B cell (primary cell): ENCODE data around the gene ENTHD1. TPM values are rescaled to one million over a fixed set of nuclear protein-coding genes. Genes with fewer than 3 reads are reported as not detected.

Experiments used
- ATAC-seq: fragments of 200-7000 bp; cut with Tn5 transposase; one replicate; pipeline ENCODE4 v1.10.0; 2021; ENCODE audit warnings: low read depth, mild to moderate bottlenecking, moderate number of reproducible peaks, moderate library complexity
- CTCF ChIA-PET: fragments of 350-600 bp; sonication (Branson Sonifier 250); formaldehyde crosslinking; loops from one replicate; lab custom pipeline; 2021; ENCODE audit warnings: antibody characterized with exemption, inconsistent platforms; lab: Charles Lee
- POLR2A ChIA-PET: fragments of 350-600 bp; sonication (Branson Sonifier 250); formaldehyde crosslinking; loops from one replicate; lab custom pipeline; 2021; ENCODE audit warnings: antibody characterized with exemption; lab: Charles Lee
- DNase-seq: peaks from one replicate; pipeline ENCODE4 v3.0.0; 2013
- H2AFZ ChIP-seq: 2 replicates; pipeline ENCODE4 v1.6.1; 2012; ENCODE audit warnings: mild to moderate bottlenecking, low read depth, low read length; ENCODE audit not compliant: insufficient read depth, poor library complexity, severe bottlenecking
- H3K27ac ChIP-seq, 2 donors: 1 replicate in 1 of 2; 2 replicates in 1 of 2; pipeline ENCODE4 v1.5.1; 2012 to 2013; ENCODE audit warnings: low read length in 2 of 2, mild to moderate bottlenecking in 2 of 2, moderate library complexity in 1 of 2
- H3K27me3 ChIP-seq, 4 experiments: fragments of 200-600 bp in 1 of 4; sonication (generic) in 1 of 4; replicated peaks in 1 of 4; 1 replicate in 2 of 4; 2 replicates in 2 of 4; pipeline versions ENCODE4 v1.6.1 to v1.7.0; 2013 to 2016; ENCODE audit warnings: low read length in 3 of 4, mild to moderate bottlenecking in 2 of 4, mixed read lengths in 1 of 4, moderate library complexity in 1 of 4; ENCODE audit not compliant: insufficient read depth in 4 of 4, control insufficient read depth in 3 of 4; ENCODE audit errors: control extremely low read depth in 1 of 4
- H3K36me3 ChIP-seq, 2 experiments: replicated peaks in 1 of 2; 1 replicate in 1 of 2; 2 replicates in 1 of 2; pipeline versions ENCODE4 v1.6.1 to v1.7.1; 2013; ENCODE audit warnings: low read length in 1 of 2; ENCODE audit not compliant: insufficient read depth in 2 of 2, control insufficient read depth in 1 of 2; ENCODE audit errors: control extremely low read depth in 1 of 2, extremely low read depth in 1 of 2
- H3K4me1 ChIP-seq, 2 donors: fragments of 200-600 bp in 1 of 2; sonication (generic) in 1 of 2; 1 replicate in 1 of 2; 2 replicates in 1 of 2; pipeline versions ENCODE4 v1.5.1 to v1.6.1; 2013 to 2017; ENCODE audit warnings: low read length in 2 of 2; ENCODE audit not compliant: control insufficient read depth in 2 of 2, insufficient read depth in 2 of 2
- H3K4me2 ChIP-seq: replicated peaks from 2 replicates; pipeline ENCODE3; 2012; ENCODE audit warnings: mild to moderate bottlenecking, low read depth, low read length; ENCODE audit not compliant: poor library complexity, severe bottlenecking
- H3K4me3 ChIP-seq, 5 experiments: fragments of 200-600 bp in 1 of 5; sonication (generic) in 1 of 5; 1 replicate in 3 of 5; 2 replicates in 2 of 5; pipeline versions ENCODE4 v1.5.1 to v1.7.0; 2011 to 2016; ENCODE audit warnings: low read length in 4 of 5, mild to moderate bottlenecking in 4 of 5, low read depth in 2 of 5, control low read depth in 1 of 5, moderate library complexity in 1 of 5; ENCODE audit not compliant: insufficient read depth in 1 of 5; ENCODE audit errors: control extremely low read depth in 1 of 5, extremely low read depth in 1 of 5
- H3K79me2 ChIP-seq: fragments of 200-600 bp; sonication (generic); one replicate; pipeline ENCODE4 v1.6.0; 2016; ENCODE audit warnings: low read length; ENCODE audit not compliant: control insufficient read depth, insufficient read depth
- H3K9ac ChIP-seq: fragments of 200-600 bp; sonication (generic); 2 replicates; pipeline ENCODE4 v1.6.1; 2017; ENCODE audit warnings: mild to moderate bottlenecking, low read length, moderate library complexity
- H3K9me3 ChIP-seq, 3 donors: one replicate each; pipeline versions ENCODE4 v1.6.1 to v1.7.1; 2013; ENCODE audit warnings: low read length in 2 of 3; ENCODE audit not compliant: control insufficient read depth in 2 of 3, insufficient read depth in 1 of 3; ENCODE audit errors: control extremely low read depth in 1 of 3
- H4K20me1 ChIP-seq: 2 replicates; pipeline ENCODE4 v1.6.0; 2012; ENCODE audit warnings: mild to moderate bottlenecking, low read length; ENCODE audit not compliant: insufficient read depth, control insufficient read depth, poor library complexity, severe bottlenecking
- H3K27ac Mint-ChIP-seq: one replicate; pipeline ENCODE4 v1.8.0; 2021; ENCODE audit warnings: mixed read lengths
- H3K27me3 Mint-ChIP-seq: one replicate; pipeline ENCODE4 v1.8.0; 2021; ENCODE audit warnings: mixed read lengths
- H3K4me1 Mint-ChIP-seq: one replicate; pipeline ENCODE4 v1.8.0; 2021; ENCODE audit warnings: mixed read lengths
- H3K4me3 Mint-ChIP-seq: one replicate; pipeline ENCODE4 v1.8.0; 2021; ENCODE audit warnings: mixed read lengths
- H3K9me3 Mint-ChIP-seq: one replicate; pipeline ENCODE4 v1.8.0; 2022; ENCODE audit warnings: mixed read lengths; ENCODE audit not compliant: insufficient read depth
- EZH2 ChIP-seq: IDR thresholded peaks from 2 replicates; pipeline ENCODE4 v1.6.1; 2012; ENCODE audit warnings: borderline replicate concordance, low read depth, mild to moderate bottlenecking, moderate library complexity, low read length; ENCODE audit not compliant: insufficient read depth, poor library complexity, severe bottlenecking
- WGBS: methylation state at CpG from one replicate; pipeline ENCODE4 v1.1.5; 2013; ENCODE audit warnings: missing lambda C conversion rate; ENCODE audit not compliant: insufficient coverage; 5-methylcytosine and 5-hydroxymethylcytosine counted together
- intact Hi-C: fragments of 100-400 bp; cut with micrococcal nuclease; formaldehyde crosslinking; loops from one replicate; pipeline ENCODE4 v1.10.0; 2022
- polyA plus RNA-seq: library from polyadenylated mRNA; depleted of rRNA; stranded (reverse); fragments of >200 nt; gene quantifications from 2 replicates; pipeline ENCODE4 v1.2.3, GENCODE V29; 2012
- total RNA-seq, 2 donors: library from RNA; stranded (reverse); fragments of 120-200 nt in 1 of 2; gene quantifications; 1 replicate in 1 of 2; 2 replicates in 1 of 2; pipeline versions ENCODE4 v1.2.3 to v1.2.4, GENCODE V29; 2013 to 2022
- TF ChIP-seq, protein P1 (sequence below): fragments of 200-600 bp; IDR thresholded peaks from one replicate; pipeline ENCODE4 v1.8.0; 2022; ENCODE audit warnings: antibody characterized with exemption, mild to moderate bottlenecking

Gene ENTHD1
- total and polyA plus RNA-seq, 2 donors (not counting 1 experiment from before 2014, with no cell fraction given) = not detected

GRCh38 chr22:39839204-39839603 lies 54.4 kb downstream of the ENTHD1 start:
- Histone ChIP-seq H3K9me3 (peaks cover 18 to 22% (median 18%) of the 10 kb centered on the region in 3 donors), H3K4me2 (peak overlapping the region; percentile 43), H3K4me3 (peak overlapping the region in 3 of 5 experiments; percentile 4 to 40 (median 7)), H2AFZ (no peak overlapping the region), H3K79me2 (no peaks in the 10 kb centered on the region), H3K4me1 (peaks cover 22 to 34% of the 10 kb centered on the region in 2 donors), H3K9ac (peak overlapping the region; percentile 5), H3K27ac (no peak overlapping the region), H4K20me1 (no peaks in the 10 kb centered on the region), H3K27me3 (no peaks in the 10 kb centered on the region), H3K36me3 (no peaks in the 10 kb centered on the region)
- ATAC-seq (peak; percentile 70), DNase-seq (peak; percentile 63)
- ChIA-PET CTCF (interaction anchor here (1.3 kb wide), 1 partner anchor 14 kb away, joined by 3 read pairs; no protein-coding TSS in a partner anchor), POLR2A (interaction anchor here (0.5 to 1.5 kb wide), 2 partner anchors 60 to 477 kb away, joined by 3 read pairs; no protein-coding TSS in a partner anchor)
- peaks cover 46% of the 10 kb centered on the region for H3K4me1 Mint-ChIP-seq
- no CpG with 5 or more reads among the region's 5 CpGs for WGBS
- intact Hi-C loops = loop anchor here (1.0 to 10.0 kb wide), 2 partner anchors 14 to 96 kb away; no protein-coding TSS in a partner anchor
- peaks cover 7% of the 10 kb centered on the region for H3K9me3 Mint-ChIP-seq
- H3K4me3 Mint-ChIP-seq = peak overlapping the region; percentile 54
- no peak for TF ChIP-seq EZH2
- TF ChIP-seq, protein P1, sequence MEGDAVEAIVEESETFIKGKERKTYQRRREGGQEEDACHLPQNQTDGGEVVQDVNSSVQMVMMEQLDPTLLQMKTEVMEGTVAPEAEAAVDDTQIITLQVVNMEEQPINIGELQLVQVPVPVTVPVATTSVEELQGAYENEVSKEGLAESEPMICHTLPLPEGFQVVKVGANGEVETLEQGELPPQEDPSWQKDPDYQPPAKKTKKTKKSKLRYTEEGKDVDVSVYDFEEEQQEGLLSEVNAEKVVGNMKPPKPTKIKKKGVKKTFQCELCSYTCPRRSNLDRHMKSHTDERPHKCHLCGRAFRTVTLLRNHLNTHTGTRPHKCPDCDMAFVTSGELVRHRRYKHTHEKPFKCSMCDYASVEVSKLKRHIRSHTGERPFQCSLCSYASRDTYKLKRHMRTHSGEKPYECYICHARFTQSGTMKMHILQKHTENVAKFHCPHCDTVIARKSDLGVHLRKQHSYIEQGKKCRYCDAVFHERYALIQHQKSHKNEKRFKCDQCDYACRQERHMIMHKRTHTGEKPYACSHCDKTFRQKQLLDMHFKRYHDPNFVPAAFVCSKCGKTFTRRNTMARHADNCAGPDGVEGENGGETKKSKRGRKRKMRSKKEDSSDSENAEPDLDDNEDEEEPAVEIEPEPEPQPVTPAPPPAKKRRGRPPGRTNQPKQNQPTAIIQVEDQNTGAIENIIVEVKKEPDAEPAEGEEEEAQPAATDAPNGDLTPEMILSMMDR = no peak
- no peaks in the 10 kb centered on the region for H3K27me3 Mint-ChIP-seq
- H3K27ac Mint-ChIP-seq = peak overlapping the region; percentile 57

DNA sequence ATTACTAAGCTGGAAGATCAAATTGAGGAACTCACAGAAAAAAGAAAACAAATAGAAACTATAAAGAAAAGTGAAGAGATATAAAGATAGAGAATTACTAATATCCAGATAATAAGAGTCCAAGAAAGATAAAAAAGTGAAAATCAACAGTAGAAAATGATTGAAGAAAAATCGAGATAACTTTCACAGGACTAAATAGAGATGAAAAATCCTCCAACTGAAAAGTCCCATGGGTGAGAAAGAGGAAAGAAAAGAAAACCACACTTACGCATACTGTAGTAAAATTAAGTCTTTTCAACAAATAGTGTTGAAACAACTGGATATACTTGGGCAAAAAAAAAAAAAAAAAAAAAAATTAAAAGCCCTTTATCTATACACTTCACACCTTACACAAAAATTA lies 60.0 kb downstream of the ENTHD1 start:
- Histone ChIP-seq H3K4me3 (no peak overlapping the region), H3K27ac (no peak overlapping the region), H3K27me3 (no peaks in the 10 kb centered on the region), H3K9me3 (peaks cover 9 to 18% (median 16%) of the 10 kb centered on the region in 3 donors), H3K4me1 (peaks cover 16 to 39% of the 10 kb centered on the region in 2 donors), H3K9ac (no peak overlapping the region), H4K20me1 (no peaks in the 10 kb centered on the region), H3K79me2 (peaks cover 3% of the 10 kb centered on the region), H3K36me3 (peaks cover 0 to 2% of the 10 kb centered on the region in 2 experiments), H2AFZ (no peak overlapping the region), H3K4me2 (peak overlapping the region; percentile 39)
- no CpG with 5 or more reads among the region's 2 CpGs for WGBS
- Mint-ChIP-seq H3K27me3 (no peaks in the 10 kb centered on the region), H3K9me3 (peaks cover 9% of the 10 kb centered on the region), H3K27ac (no peak overlapping the region), H3K4me1 (peaks cover 61% of the 10 kb centered on the region), H3K4me3 (peak overlapping the region; percentile 58)
- TF ChIP-seq, protein P1 = no peak
- TF ChIP-seq EZH2 = no peak
- intact Hi-C loops = loop anchor here (10.0 kb wide), 1 partner anchor 101 kb away; no protein-coding TSS in a partner anchor
- ChIA-PET CTCF (interaction anchor here (0.9 to 2.8 kb wide), 3 partner anchors 12 to 191 kb away, joined by 3 to 9 read pairs (median 4); no protein-coding TSS in a partner anchor), POLR2A (no interaction called here)
- ATAC-seq (peak; percentile 36), DNase-seq (no peak)
